Ishikawa (cell line): ENCODE measurements around the gene PER1.

Experiments used
- CEBPB ChIP-seq: IDR thresholded peaks from 2 replicates; pipeline ENCODE4 v1.6.1; 2012
- CREB1 ChIP-seq: IDR thresholded peaks from 2 replicates; pipeline ENCODE4 v1.6.1; 2012; ENCODE audit warnings: low read depth
- EGR1 ChIP-seq: IDR thresholded peaks from 2 replicates; pipeline ENCODE4 v1.6.1; 2012
- EP300 ChIP-seq: IDR thresholded peaks from 2 replicates; pipeline ENCODE4 v1.6.1; 2012; ENCODE audit warnings: borderline replicate concordance
- FOXM1 ChIP-seq: IDR thresholded peaks from 2 replicates; pipeline ENCODE4 v1.6.1; 2012; ENCODE audit warnings: low read depth, borderline replicate concordance
- NFIC ChIP-seq: IDR thresholded peaks from 2 replicates; pipeline ENCODE4 v1.6.1; 2012
- RAD21 ChIP-seq: IDR thresholded peaks from 2 replicates; pipeline ENCODE4 v1.6.1; 2012; ENCODE audit warnings: low read depth
- REST ChIP-seq: IDR thresholded peaks from 2 replicates; pipeline ENCODE4 v1.6.1; 2012; ENCODE audit warnings: low read depth, mild to moderate bottlenecking
- TAF1 ChIP-seq: IDR thresholded peaks from 2 replicates; pipeline ENCODE4 v1.6.1; 2012; ENCODE audit warnings: low read depth, mild to moderate bottlenecking
- TCF12 ChIP-seq: IDR thresholded peaks from 2 replicates; pipeline ENCODE4 v1.6.1; 2012; ENCODE audit warnings: low read depth
- TEAD4 ChIP-seq: IDR thresholded peaks from 2 replicates; pipeline ENCODE4 v1.6.1; 2012
- USF1 ChIP-seq: IDR thresholded peaks from 2 replicates; pipeline ENCODE4 v1.6.1; 2012

- TF ChIP-seq EP300 = no peak
- no peak for TF ChIP-seq CREB1
- 0 out of 2 replicates have a peak, but pooled peaks have one; percentile 36 for TF ChIP-seq TEAD4
- no peak for TF ChIP-seq NFIC
- TF ChIP-seq TAF1 = peak; percentile 73
- no peak for TF ChIP-seq RAD21
- peak; percentile 15; the same call in 1 of the 2 replicates for TF ChIP-seq EGR1
- TF ChIP-seq REST = no peak
- TF ChIP-seq CEBPB = no peak
- no peak for TF ChIP-seq TCF12
- TF ChIP-seq USF1 = no peak
- TF ChIP-seq FOXM1 = no peak
Observed at GRCh38 chr17:8176197-8176940, 24.2 kb upstream of the PER1 start, which contains the start of gene TMEM107.
